Glutamatergic neuron (in vitro differentiated cells): ENCODE data around the gene HCRT. TPM values are rescaled to one million over a fixed set of nuclear protein-coding genes. Genes with fewer than 3 reads are reported as not detected.

Experiments
- DNase-seq: peaks from one replicate; pipeline ENCODE4 v3.0.0; 2022
- H3K27ac Mint-ChIP-seq: one replicate; pipeline ENCODE4 v1.8.0; 2020; ENCODE audit warnings: mild to moderate bottlenecking, mixed read lengths, inconsistent platforms; ENCODE audit not compliant: unreplicated experiment
- H3K27me3 Mint-ChIP-seq: one replicate; pipeline ENCODE4 v1.8.0; 2020; ENCODE audit warnings: mild to moderate bottlenecking, moderate library complexity, mixed read lengths, inconsistent platforms; ENCODE audit not compliant: unreplicated experiment
- H3K36me3 Mint-ChIP-seq: one replicate; pipeline ENCODE4 v1.8.0; 2020; ENCODE audit warnings: mild to moderate bottlenecking, mixed read lengths, inconsistent platforms; ENCODE audit not compliant: unreplicated experiment
- H3K4me1 Mint-ChIP-seq: one replicate; pipeline ENCODE4 v1.8.0; 2020; ENCODE audit warnings: mild to moderate bottlenecking, low read depth, mixed read lengths, inconsistent platforms; ENCODE audit not compliant: unreplicated experiment
- H3K4me3 Mint-ChIP-seq: one replicate; pipeline ENCODE4 v1.8.0; 2020; ENCODE audit warnings: mild to moderate bottlenecking, mixed read lengths, inconsistent platforms; ENCODE audit not compliant: unreplicated experiment
- H3K9me3 Mint-ChIP-seq: one replicate; pipeline ENCODE4 v1.8.0; 2020; ENCODE audit warnings: mild to moderate bottlenecking, moderate library complexity, mixed read lengths, inconsistent platforms; ENCODE audit not compliant: unreplicated experiment
- CTCF ChIP-seq: fragments of 200-600 bp; sonication (generic); IDR thresholded peaks from one replicate; pipeline ENCODE4 v1.5.0; 2021; ENCODE audit not compliant: partially characterized antibody, unreplicated experiment
- total RNA-seq: library from RNA; stranded (reverse); fragmentation: NEBNext Ultra II Directional; extraction: Animal tissue kit (Norgen Biotek cat#: 25700); gene quantifications from one replicate; pipeline ENCODE4 v1.2.1, GENCODE V29; 2021; ENCODE audit not compliant: unreplicated experiment

HCRT gene
- total RNA-seq, 1 donor from 2014 or later: not detected

- Mint-ChIP-seq H3K36me3 (no peaks in the 10 kb centered on the region), H3K9me3 (peaks cover 5% of the 10 kb centered on the region), H3K27ac (no peak overlapping the region), H3K4me1 (no peaks in the 10 kb centered on the region), H3K4me3 (no peak overlapping the region), H3K27me3 (peaks cover 5% of the 10 kb centered on the region)
- no peak for DNase-seq
- no peak for TF ChIP-seq CTCF
Measured at GRCh38 chr17:42192189-42193126, 7.2 kb upstream of the HCRT start.

GRCh38 chr17:42191275-42191608 is 6.0 kb upstream of the HCRT start:
- Mint-ChIP-seq H3K4me3 (no peak overlapping the region), H3K4me1 (no peaks in the 10 kb centered on the region), H3K27me3 (peaks cover under 1% of the 10 kb centered on the region), H3K9me3 (peaks cover 5% of the 10 kb centered on the region), H3K27ac (no peak overlapping the region), H3K36me3 (no peaks in the 10 kb centered on the region)
- DNase-seq: no peak
- no peak for TF ChIP-seq CTCF

- no peak for DNase-seq
- no peaks in the 10 kb centered on the region for H3K36me3 Mint-ChIP-seq
- TF ChIP-seq CTCF: no peak
- H3K27ac Mint-ChIP-seq: peak overlapping the region; percentile 66
- no peaks in the 10 kb centered on the region for H3K27me3 Mint-ChIP-seq
- H3K4me3 Mint-ChIP-seq: no peak overlapping the region
- peaks cover 5% of the 10 kb centered on the region for H3K9me3 Mint-ChIP-seq
- peaks cover 3% of the 10 kb centered on the region for H3K4me1 Mint-ChIP-seq
Measured at GRCh38 chr17:42190491-42191274, 5.4 kb upstream of the HCRT start.

- Mint-ChIP-seq H3K27ac (no peak overlapping the region), H3K4me1 (peaks cover 8% of the 10 kb centered on the region), H3K4me3 (no peak overlapping the region), H3K9me3 (peaks cover 6% of the 10 kb centered on the region), H3K27me3 (peaks cover under 1% of the 10 kb centered on the region), H3K36me3 (no peaks in the 10 kb centered on the region)
- DNase-seq: no peak
- TF ChIP-seq CTCF: no peak
Measured at GRCh38 chr17:42189651-42189965, 4.4 kb upstream of the HCRT start.
